Measurements from ENCODE around the gene UGCG. TPM values are rescaled to one million over a fixed set of nuclear protein-coding genes. Genes with fewer than 3 reads are reported as not detected.

UGCG gene
- total and polyA plus RNA-seq, 2 donors (not counting 1 experiment from before 2014, with no cell fraction given) = 143 to 260 TPM

GRCh38 chr9:111948951-111949350, 52.3 kb downstream of the UGCG start:
- Histone ChIP-seq H3K4me3 (replicated peaks in 1 of 4; ENCODE audit: control extremely low read depth in 1 of 4, insufficient read depth in 1 of 4, low read depth in 3 of 4, low read length in 4 of 4) (no peak overlapping the region), H3K4me2 (ENCODE audit: extremely low read depth, insufficient read depth, low read length) (no peak overlapping the region), H3K9me3 (ENCODE audit: control insufficient read depth, insufficient read depth, low read depth, low read length) (no peaks in the 10 kb centered on the region), H2AFZ (ENCODE audit: low read length) (no peak overlapping the region), H3K9ac (ENCODE audit: insufficient read depth, low read length) (no peak overlapping the region), H3K27ac (ENCODE audit: insufficient read depth, low read length) (no peak overlapping the region), H3K4me1 (ENCODE audit: control insufficient read depth, extremely low read depth, insufficient read depth, low read length) (peaks cover 15% of the 10 kb centered on the region), H3K79me2 (ENCODE audit: control insufficient read depth, insufficient read depth, low read length) (no peaks in the 10 kb centered on the region), H3K27me3 (ENCODE audit: control insufficient read depth, insufficient read depth, low read length) (no peaks in the 10 kb centered on the region), H4K20me1 (ENCODE audit: control insufficient read depth, extremely low read depth, insufficient read depth, low read length) (no peaks in the 10 kb centered on the region), H3K36me3 (ENCODE audit: control insufficient read depth, insufficient read depth, low read length) (no peaks in the 10 kb centered on the region)
- TF ChIP-seq CTCF (conservative IDR thresholded peaks at IDR 0.05 in 1 of 2, IDR thresholded peaks at IDR 0.05 in 1 of 2; ENCODE audit: low read depth in 1 of 2, low read length in 2 of 2) = no peak
- TF ChIP-seq EZH2 (IDR thresholded peaks at IDR 0.05; ENCODE audit: low read length, missing control alignments) = no peak
- DNase-seq (ENCODE audit: low read depth in 2 of 2) = no peak

GRCh38 chr9:111949919-111950318, 53.3 kb downstream of the UGCG start:
- H4K20me1 ChIP-seq (ENCODE audit: control insufficient read depth, extremely low read depth, insufficient read depth, low read length) = no peaks in the 10 kb centered on the region
- no peak overlapping the region for H3K4me3 ChIP-seq (replicated peaks in 1 of 4; ENCODE audit: control extremely low read depth in 1 of 4, insufficient read depth in 1 of 4, low read depth in 3 of 4, low read length in 4 of 4)
- H3K79me2 ChIP-seq (ENCODE audit: control insufficient read depth, insufficient read depth, low read length) = no peaks in the 10 kb centered on the region
- TF ChIP-seq EZH2 (IDR thresholded peaks at IDR 0.05; ENCODE audit: low read length, missing control alignments) (no peak), CTCF (conservative IDR thresholded peaks at IDR 0.05 in 1 of 2, IDR thresholded peaks at IDR 0.05 in 1 of 2; ENCODE audit: low read depth in 1 of 2, low read length in 2 of 2) (no peak)
- no peaks in the 10 kb centered on the region for H3K27me3 ChIP-seq (ENCODE audit: control insufficient read depth, insufficient read depth, low read length)
- peak in 1 of 2 donors; percentile 70 for DNase-seq (ENCODE audit: low read depth in 2 of 2)
- no peak overlapping the region for H2AFZ ChIP-seq (ENCODE audit: low read length)
- H3K4me1 ChIP-seq (ENCODE audit: control insufficient read depth, extremely low read depth, insufficient read depth, low read length) = peaks cover 11% of the 10 kb centered on the region
- H3K9me3 ChIP-seq (ENCODE audit: control insufficient read depth, insufficient read depth, low read depth, low read length) = no peaks in the 10 kb centered on the region
- H3K36me3 ChIP-seq (ENCODE audit: control insufficient read depth, insufficient read depth, low read length) = no peaks in the 10 kb centered on the region
- H3K27ac ChIP-seq (ENCODE audit: insufficient read depth, low read length) = no peak overlapping the region
- H3K9ac ChIP-seq (ENCODE audit: insufficient read depth, low read length) = no peak overlapping the region
- H3K4me2 ChIP-seq (ENCODE audit: extremely low read depth, insufficient read depth, low read length) = no peak overlapping the region

DNA sequence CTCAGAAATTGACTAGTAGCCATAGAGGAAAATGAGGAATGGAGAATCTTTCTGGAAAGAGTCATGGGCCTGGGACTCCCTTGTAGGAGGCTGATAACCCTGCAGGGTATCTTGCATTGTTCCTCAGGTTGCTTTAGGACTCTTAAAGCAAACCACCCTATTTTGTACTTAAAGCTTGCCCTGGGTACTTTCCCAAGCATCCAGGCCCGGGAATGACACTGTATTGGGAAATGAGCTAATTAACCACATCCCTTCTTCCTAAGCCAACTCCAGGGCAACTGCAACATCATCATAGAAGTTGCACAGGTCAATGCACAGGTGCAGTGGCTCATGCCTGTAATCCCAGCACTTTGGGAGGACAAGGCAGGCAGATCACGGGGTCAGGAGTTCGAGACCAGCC, 55.9 kb downstream of the UGCG start:
- no peak overlapping the region for H3K4me3 ChIP-seq (replicated peaks in 1 of 4; ENCODE audit: control extremely low read depth in 1 of 4, insufficient read depth in 1 of 4, low read depth in 3 of 4, low read length in 4 of 4)
- no peak overlapping the region for H2AFZ ChIP-seq (ENCODE audit: low read length)
- no peaks in the 10 kb centered on the region for H3K9me3 ChIP-seq (ENCODE audit: control insufficient read depth, insufficient read depth, low read depth, low read length)
- no peaks in the 10 kb centered on the region for H3K79me2 ChIP-seq (ENCODE audit: control insufficient read depth, insufficient read depth, low read length)
- H3K9ac ChIP-seq (ENCODE audit: insufficient read depth, low read length) = no peak overlapping the region
- no peaks in the 10 kb centered on the region for H3K36me3 ChIP-seq (ENCODE audit: control insufficient read depth, insufficient read depth, low read length)
- TF ChIP-seq EZH2 (IDR thresholded peaks at IDR 0.05; ENCODE audit: low read length, missing control alignments) (no peak), CTCF (conservative IDR thresholded peaks at IDR 0.05 in 1 of 2, IDR thresholded peaks at IDR 0.05 in 1 of 2; ENCODE audit: low read depth in 1 of 2, low read length in 2 of 2) (no peak)
- H4K20me1 ChIP-seq (ENCODE audit: control insufficient read depth, extremely low read depth, insufficient read depth, low read length) = no peaks in the 10 kb centered on the region
- peaks cover 10% of the 10 kb centered on the region for H3K4me1 ChIP-seq (ENCODE audit: control insufficient read depth, extremely low read depth, insufficient read depth, low read length)
- no peak overlapping the region for H3K4me2 ChIP-seq (ENCODE audit: extremely low read depth, insufficient read depth, low read length)
- peak overlapping the region; percentile 37 for H3K27ac ChIP-seq (ENCODE audit: insufficient read depth, low read length)
- no peaks in the 10 kb centered on the region for H3K27me3 ChIP-seq (ENCODE audit: control insufficient read depth, insufficient read depth, low read length)
- peak; percentile 75 to 87 for DNase-seq (ENCODE audit: low read depth in 2 of 2)

All from fibroblast of lung (primary cell).